GM23338 (cell line): ENCODE results near the gene APBA2. TPM values are rescaled to one million over a fixed set of nuclear protein-coding genes. Genes with fewer than 3 reads are reported as not detected.

Source experiments
- ATAC-seq: fragments of 200-7000 bp; cut with Tn5 transposase; 3 replicates; pipeline ENCODE4 v1.9.1; 2020
- DNase-seq: peaks from one replicate; pipeline ENCODE4 v3.0.0-alpha.2; 2015; ENCODE audit warnings: low spot score
- H2AFZ ChIP-seq: fragments of 200-600 bp; sonication (generic); 2 replicates; pipeline ENCODE4 v1.8.0; 2016; ENCODE audit warnings: antibody characterized with exemption, mild to moderate bottlenecking, moderate library complexity
- H3F3A ChIP-seq: fragments of 200-600 bp; sonication (generic); replicated peaks from 2 replicates; pipeline ENCODE4 v1.8.0; 2017; ENCODE audit warnings: antibody characterized with exemption, mixed run types, low read depth
- H3K27ac ChIP-seq: fragments of 200-600 bp; sonication (generic); 2 replicates; pipeline ENCODE4 v1.6.1; 2016; ENCODE audit warnings: low read depth
- H3K27me3 ChIP-seq: fragments of 200-600 bp; sonication (generic); 2 replicates; pipeline ENCODE4 v1.8.0; 2016; ENCODE audit warnings: mild to moderate bottlenecking, mixed run types, moderate library complexity; ENCODE audit not compliant: insufficient read depth
- H3K36me3 ChIP-seq: fragments of 200-600 bp; sonication (generic); 2 replicates; pipeline ENCODE4 v1.8.0; 2016; ENCODE audit warnings: mild to moderate bottlenecking; ENCODE audit not compliant: insufficient read depth
- H3K4me1 ChIP-seq: fragments of 200-600 bp; sonication (generic); 2 replicates; pipeline ENCODE4 v1.8.0; 2016; ENCODE audit warnings: mild to moderate bottlenecking, moderate library complexity; ENCODE audit not compliant: insufficient read depth
- H3K4me2 ChIP-seq: fragments of 200-600 bp; sonication (generic); 2 replicates; pipeline ENCODE4 v1.7.1; 2017; ENCODE audit warnings: mixed run types
- H3K4me3 ChIP-seq: fragments of 200-600 bp; sonication (generic); 2 replicates; pipeline ENCODE4 v1.6.1; 2016; ENCODE audit warnings: mixed run types
- H3K79me2 ChIP-seq: fragments of 200-600 bp; sonication (generic); replicated peaks from 2 replicates; pipeline ENCODE4 v1.8.0; 2017; ENCODE audit warnings: mild to moderate bottlenecking; ENCODE audit not compliant: insufficient read depth
- H3K9me2 ChIP-seq: fragments of 200-600 bp; sonication (generic); 2 replicates; pipeline ENCODE4 v1.8.0; 2017; ENCODE audit not compliant: insufficient read depth
- H4K20me1 ChIP-seq: fragments of 200-600 bp; sonication (generic); replicated peaks from 2 replicates; pipeline ENCODE4 v1.8.0; 2017; ENCODE audit warnings: mild to moderate bottlenecking; ENCODE audit not compliant: insufficient read depth
- H3K27ac Mint-ChIP-seq: 2 replicates; pipeline ENCODE4 v1.8.0; 2020; ENCODE audit warnings: inconsistent platforms, mild to moderate bottlenecking, moderate library complexity, mixed read lengths
- H3K27me3 Mint-ChIP-seq: 3 replicates; pipeline ENCODE4 v1.8.0; 2022; ENCODE audit warnings: low read depth, mild to moderate bottlenecking, moderate library complexity, mixed read lengths, inconsistent platforms; ENCODE audit not compliant: insufficient read depth, poor library complexity
- H3K36me3 Mint-ChIP-seq: 3 replicates; pipeline ENCODE4 v1.8.0; 2021; ENCODE audit warnings: low read depth, mild to moderate bottlenecking, inconsistent platforms, moderate library complexity, mixed read lengths
- H3K4me1 Mint-ChIP-seq: 3 replicates; pipeline ENCODE4 v1.8.0; 2020; ENCODE audit warnings: mild to moderate bottlenecking, inconsistent platforms, mixed read lengths
- H3K4me3 Mint-ChIP-seq: 3 replicates; pipeline ENCODE4 v1.8.0; 2021; ENCODE audit warnings: moderate library complexity, mild to moderate bottlenecking, inconsistent platforms, mixed read lengths
- H3K9me3 Mint-ChIP-seq: 3 replicates; pipeline ENCODE4 v1.8.0; 2020; ENCODE audit warnings: moderate library complexity, mild to moderate bottlenecking, inconsistent platforms, mixed read lengths
- CREB1 ChIP-seq: fragments of 250-450 bp; sonication (Bioruptor Pico); IDR thresholded peaks from 2 replicates; pipeline ENCODE4 v1.5.0; 2020; ENCODE audit warnings: low read depth, mild to moderate bottlenecking, moderate library complexity
- EZH2 ChIP-seq: fragments of 200-600 bp; sonication (generic); IDR thresholded peaks from one replicate; pipeline ENCODE4 v1.8.0; 2017; ENCODE audit warnings: antibody characterized with exemption, mild to moderate bottlenecking, low read depth; ENCODE audit not compliant: unreplicated experiment
- JUNB ChIP-seq: IDR thresholded peaks from one replicate; pipeline ENCODE4 v1.6.1; 2016; ENCODE audit warnings: antibody characterized with exemption; ENCODE audit not compliant: unreplicated experiment
- NANOG ChIP-seq: IDR thresholded peaks from 2 replicates; pipeline ENCODE4 v1.6.1; 2016; ENCODE audit warnings: antibody characterized with exemption, borderline replicate concordance
- POLR2AphosphoS5 ChIP-seq: IDR thresholded peaks from 2 replicates; pipeline ENCODE4 v1.6.1; 2016; ENCODE audit warnings: antibody characterized with exemption, low read depth
- STAT1 ChIP-seq: IDR thresholded peaks from one replicate; pipeline ENCODE4 v1.6.1; 2016; ENCODE audit warnings: antibody characterized with exemption; ENCODE audit not compliant: unreplicated experiment
- ZNF114 ChIP-seq: fragments of 250-450 bp; sonication (Bioruptor Pico); IDR thresholded peaks from 2 replicates; pipeline ENCODE4 v1.5.0; 2020; ENCODE audit warnings: mild to moderate bottlenecking, moderate library complexity
- ZNF331 ChIP-seq: fragments of 250-450 bp; sonication (Bioruptor Pico); IDR thresholded peaks from 2 replicates; pipeline ENCODE4 v1.5.0; 2020; ENCODE audit warnings: low read depth, mild to moderate bottlenecking, moderate library complexity
- polyA plus RNA-seq: library from polyadenylated mRNA; unstranded; fragments of >200 nt; fragmentation: Nextera tagmentation; extraction: Ambion mirVana; gene quantifications from 2 replicates; pipeline ENCODE4 v1.2.1, GENCODE V29; 2016
- total RNA-seq: library from RNA; depleted of rRNA; stranded (reverse); fragments of >200 nt; shearing (Covaris generic); gene quantifications from 2 replicates; pipeline ENCODE4 v1.2.3, GENCODE V29; 2014
- TF ChIP-seq, protein P1 (sequence below), 2 experiments: fragments of 200-600 bp in 1 of 2; sonication (generic) in 1 of 2; conservative IDR thresholded peaks; 2 replicates each; pipeline versions ENCODE4 v1.5.1 to v1.6.1; 2016 to 2017; ENCODE audit warnings: antibody characterized with exemption in 2 of 2, low read depth in 2 of 2, mild to moderate bottlenecking in 2 of 2, moderate library complexity in 1 of 2
- TF ChIP-seq, protein P2 (sequence below): IDR thresholded peaks from one replicate; pipeline ENCODE4 v1.6.1; 2018; ENCODE audit warnings: antibody characterized with exemption; ENCODE audit not compliant: unreplicated experiment
- TF ChIP-seq, protein P3 (sequence below): fragments of 250-450 bp; sonication (Bioruptor Pico); IDR thresholded peaks from 2 replicates; pipeline ENCODE4 v1.5.0; 2020; ENCODE audit warnings: mild to moderate bottlenecking, moderate library complexity

The APBA2 gene
- total and polyA plus RNA-seq, 2 experiments from 2014 or later = 5.9 to 24.7 TPM

DNA sequence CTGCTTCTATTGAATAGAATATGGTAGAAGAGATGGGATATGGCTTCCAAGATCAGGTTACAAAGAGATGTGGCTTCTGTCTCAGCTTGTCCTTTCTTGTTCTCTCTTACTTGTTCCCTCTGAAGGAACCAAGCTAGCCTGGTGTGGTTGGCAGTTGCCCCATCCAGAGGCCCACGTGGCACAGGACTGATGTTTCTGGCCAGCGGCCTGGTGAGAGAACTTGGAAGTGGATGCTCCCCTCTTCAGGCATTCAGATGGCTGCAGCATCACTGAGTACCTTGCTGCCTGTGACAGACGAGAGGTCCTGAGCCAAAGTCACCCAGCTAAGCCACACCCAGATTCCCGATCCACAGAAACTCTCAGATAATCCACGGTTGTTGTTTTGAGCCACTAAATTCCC lies 200.2 kb downstream of the APBA2 start:
- H3K4me3 Mint-ChIP-seq = no peak overlapping the region
- Histone ChIP-seq H3K36me3 (no peaks in the 10 kb centered on the region), H3K27ac (no peak overlapping the region), H3K4me2 (no peak overlapping the region), H4K20me1 (no peaks in the 10 kb centered on the region), H3K9me2 (0 out of 2 replicates have a peak, but pooled peaks cover 8% of the 10 kb centered on the region), H2AFZ (no peak overlapping the region), H3K4me3 (no peak overlapping the region), H3K79me2 (no peaks in the 10 kb centered on the region), H3K4me1 (no peaks in the 10 kb centered on the region; the same call in 1 of the 2 replicates), H3K27me3 (no peaks in the 10 kb centered on the region), H3F3A (no peaks in the 10 kb centered on the region)
- H3K9me3 Mint-ChIP-seq = peaks cover 7% of the 10 kb centered on the region; the same call in 2 of the 3 replicates
- ATAC-seq = no peak
- peaks cover 3% of the 10 kb centered on the region; the same call in 1 of the 3 replicates for H3K4me1 Mint-ChIP-seq
- peaks cover 7% of the 10 kb centered on the region; the same call in 2 of the 3 replicates for H3K36me3 Mint-ChIP-seq
- no peak overlapping the region for H3K27ac Mint-ChIP-seq
- H3K27me3 Mint-ChIP-seq = peaks cover 6% of the 10 kb centered on the region
- TF ChIP-seq, protein P1, sequence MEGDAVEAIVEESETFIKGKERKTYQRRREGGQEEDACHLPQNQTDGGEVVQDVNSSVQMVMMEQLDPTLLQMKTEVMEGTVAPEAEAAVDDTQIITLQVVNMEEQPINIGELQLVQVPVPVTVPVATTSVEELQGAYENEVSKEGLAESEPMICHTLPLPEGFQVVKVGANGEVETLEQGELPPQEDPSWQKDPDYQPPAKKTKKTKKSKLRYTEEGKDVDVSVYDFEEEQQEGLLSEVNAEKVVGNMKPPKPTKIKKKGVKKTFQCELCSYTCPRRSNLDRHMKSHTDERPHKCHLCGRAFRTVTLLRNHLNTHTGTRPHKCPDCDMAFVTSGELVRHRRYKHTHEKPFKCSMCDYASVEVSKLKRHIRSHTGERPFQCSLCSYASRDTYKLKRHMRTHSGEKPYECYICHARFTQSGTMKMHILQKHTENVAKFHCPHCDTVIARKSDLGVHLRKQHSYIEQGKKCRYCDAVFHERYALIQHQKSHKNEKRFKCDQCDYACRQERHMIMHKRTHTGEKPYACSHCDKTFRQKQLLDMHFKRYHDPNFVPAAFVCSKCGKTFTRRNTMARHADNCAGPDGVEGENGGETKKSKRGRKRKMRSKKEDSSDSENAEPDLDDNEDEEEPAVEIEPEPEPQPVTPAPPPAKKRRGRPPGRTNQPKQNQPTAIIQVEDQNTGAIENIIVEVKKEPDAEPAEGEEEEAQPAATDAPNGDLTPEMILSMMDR (conservative IDR thresholded peaks at IDR 0.05; ENCODE audit: low read depth in 2 of 2) = no peak
- TF ChIP-seq JUNB = no peak
- no peak for TF ChIP-seq ZNF331 (CRISPR knock-in tag)
- TF ChIP-seq, protein P2, sequence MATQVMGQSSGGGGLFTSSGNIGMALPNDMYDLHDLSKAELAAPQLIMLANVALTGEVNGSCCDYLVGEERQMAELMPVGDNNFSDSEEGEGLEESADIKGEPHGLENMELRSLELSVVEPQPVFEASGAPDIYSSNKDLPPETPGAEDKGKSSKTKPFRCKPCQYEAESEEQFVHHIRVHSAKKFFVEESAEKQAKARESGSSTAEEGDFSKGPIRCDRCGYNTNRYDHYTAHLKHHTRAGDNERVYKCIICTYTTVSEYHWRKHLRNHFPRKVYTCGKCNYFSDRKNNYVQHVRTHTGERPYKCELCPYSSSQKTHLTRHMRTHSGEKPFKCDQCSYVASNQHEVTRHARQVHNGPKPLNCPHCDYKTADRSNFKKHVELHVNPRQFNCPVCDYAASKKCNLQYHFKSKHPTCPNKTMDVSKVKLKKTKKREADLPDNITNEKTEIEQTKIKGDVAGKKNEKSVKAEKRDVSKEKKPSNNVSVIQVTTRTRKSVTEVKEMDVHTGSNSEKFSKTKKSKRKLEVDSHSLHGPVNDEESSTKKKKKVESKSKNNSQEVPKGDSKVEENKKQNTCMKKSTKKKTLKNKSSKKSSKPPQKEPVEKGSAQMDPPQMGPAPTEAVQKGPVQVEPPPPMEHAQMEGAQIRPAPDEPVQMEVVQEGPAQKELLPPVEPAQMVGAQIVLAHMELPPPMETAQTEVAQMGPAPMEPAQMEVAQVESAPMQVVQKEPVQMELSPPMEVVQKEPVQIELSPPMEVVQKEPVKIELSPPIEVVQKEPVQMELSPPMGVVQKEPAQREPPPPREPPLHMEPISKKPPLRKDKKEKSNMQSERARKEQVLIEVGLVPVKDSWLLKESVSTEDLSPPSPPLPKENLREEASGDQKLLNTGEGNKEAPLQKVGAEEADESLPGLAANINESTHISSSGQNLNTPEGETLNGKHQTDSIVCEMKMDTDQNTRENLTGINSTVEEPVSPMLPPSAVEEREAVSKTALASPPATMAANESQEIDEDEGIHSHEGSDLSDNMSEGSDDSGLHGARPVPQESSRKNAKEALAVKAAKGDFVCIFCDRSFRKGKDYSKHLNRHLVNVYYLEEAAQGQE = no peak
- TF ChIP-seq ZNF114 = no peak
- no peak for TF ChIP-seq EZH2
- no peak for TF ChIP-seq STAT1
- no peak for DNase-seq

DNA sequence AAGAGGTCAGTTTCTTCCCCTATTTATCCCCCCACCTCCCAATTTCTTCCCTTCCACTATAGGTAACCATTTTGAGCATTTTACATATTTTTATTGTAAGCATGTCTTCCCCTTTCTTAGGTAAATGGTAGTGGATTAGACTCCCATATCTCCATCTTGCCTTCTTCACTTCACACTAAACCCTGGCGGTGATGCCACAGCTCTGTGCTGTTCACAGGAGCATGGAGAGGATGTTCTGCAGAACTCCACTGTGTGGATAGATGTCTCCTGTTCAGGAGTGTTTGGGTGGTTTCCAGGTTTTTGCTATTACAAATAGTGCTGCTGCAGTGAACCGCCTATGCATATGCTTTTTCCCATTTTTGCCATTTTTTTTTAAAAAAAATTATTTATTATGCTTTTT lies 201.1 kb downstream of the APBA2 start:
- no peak for ATAC-seq
- 0 out of 2 replicates have a peak, but pooled peaks cover 8% of the 10 kb centered on the region for H3K9me2 ChIP-seq
- H3K4me3 Mint-ChIP-seq = no peak overlapping the region
- no peak for TF ChIP-seq EZH2
- no peak for TF ChIP-seq POLR2AphosphoS5
- TF ChIP-seq CREB1 (CRISPR knock-in tag) = no peak
- TF ChIP-seq JUNB = no peak
- no peak for TF ChIP-seq NANOG
- no peak for TF ChIP-seq STAT1
- TF ChIP-seq, protein P3, sequence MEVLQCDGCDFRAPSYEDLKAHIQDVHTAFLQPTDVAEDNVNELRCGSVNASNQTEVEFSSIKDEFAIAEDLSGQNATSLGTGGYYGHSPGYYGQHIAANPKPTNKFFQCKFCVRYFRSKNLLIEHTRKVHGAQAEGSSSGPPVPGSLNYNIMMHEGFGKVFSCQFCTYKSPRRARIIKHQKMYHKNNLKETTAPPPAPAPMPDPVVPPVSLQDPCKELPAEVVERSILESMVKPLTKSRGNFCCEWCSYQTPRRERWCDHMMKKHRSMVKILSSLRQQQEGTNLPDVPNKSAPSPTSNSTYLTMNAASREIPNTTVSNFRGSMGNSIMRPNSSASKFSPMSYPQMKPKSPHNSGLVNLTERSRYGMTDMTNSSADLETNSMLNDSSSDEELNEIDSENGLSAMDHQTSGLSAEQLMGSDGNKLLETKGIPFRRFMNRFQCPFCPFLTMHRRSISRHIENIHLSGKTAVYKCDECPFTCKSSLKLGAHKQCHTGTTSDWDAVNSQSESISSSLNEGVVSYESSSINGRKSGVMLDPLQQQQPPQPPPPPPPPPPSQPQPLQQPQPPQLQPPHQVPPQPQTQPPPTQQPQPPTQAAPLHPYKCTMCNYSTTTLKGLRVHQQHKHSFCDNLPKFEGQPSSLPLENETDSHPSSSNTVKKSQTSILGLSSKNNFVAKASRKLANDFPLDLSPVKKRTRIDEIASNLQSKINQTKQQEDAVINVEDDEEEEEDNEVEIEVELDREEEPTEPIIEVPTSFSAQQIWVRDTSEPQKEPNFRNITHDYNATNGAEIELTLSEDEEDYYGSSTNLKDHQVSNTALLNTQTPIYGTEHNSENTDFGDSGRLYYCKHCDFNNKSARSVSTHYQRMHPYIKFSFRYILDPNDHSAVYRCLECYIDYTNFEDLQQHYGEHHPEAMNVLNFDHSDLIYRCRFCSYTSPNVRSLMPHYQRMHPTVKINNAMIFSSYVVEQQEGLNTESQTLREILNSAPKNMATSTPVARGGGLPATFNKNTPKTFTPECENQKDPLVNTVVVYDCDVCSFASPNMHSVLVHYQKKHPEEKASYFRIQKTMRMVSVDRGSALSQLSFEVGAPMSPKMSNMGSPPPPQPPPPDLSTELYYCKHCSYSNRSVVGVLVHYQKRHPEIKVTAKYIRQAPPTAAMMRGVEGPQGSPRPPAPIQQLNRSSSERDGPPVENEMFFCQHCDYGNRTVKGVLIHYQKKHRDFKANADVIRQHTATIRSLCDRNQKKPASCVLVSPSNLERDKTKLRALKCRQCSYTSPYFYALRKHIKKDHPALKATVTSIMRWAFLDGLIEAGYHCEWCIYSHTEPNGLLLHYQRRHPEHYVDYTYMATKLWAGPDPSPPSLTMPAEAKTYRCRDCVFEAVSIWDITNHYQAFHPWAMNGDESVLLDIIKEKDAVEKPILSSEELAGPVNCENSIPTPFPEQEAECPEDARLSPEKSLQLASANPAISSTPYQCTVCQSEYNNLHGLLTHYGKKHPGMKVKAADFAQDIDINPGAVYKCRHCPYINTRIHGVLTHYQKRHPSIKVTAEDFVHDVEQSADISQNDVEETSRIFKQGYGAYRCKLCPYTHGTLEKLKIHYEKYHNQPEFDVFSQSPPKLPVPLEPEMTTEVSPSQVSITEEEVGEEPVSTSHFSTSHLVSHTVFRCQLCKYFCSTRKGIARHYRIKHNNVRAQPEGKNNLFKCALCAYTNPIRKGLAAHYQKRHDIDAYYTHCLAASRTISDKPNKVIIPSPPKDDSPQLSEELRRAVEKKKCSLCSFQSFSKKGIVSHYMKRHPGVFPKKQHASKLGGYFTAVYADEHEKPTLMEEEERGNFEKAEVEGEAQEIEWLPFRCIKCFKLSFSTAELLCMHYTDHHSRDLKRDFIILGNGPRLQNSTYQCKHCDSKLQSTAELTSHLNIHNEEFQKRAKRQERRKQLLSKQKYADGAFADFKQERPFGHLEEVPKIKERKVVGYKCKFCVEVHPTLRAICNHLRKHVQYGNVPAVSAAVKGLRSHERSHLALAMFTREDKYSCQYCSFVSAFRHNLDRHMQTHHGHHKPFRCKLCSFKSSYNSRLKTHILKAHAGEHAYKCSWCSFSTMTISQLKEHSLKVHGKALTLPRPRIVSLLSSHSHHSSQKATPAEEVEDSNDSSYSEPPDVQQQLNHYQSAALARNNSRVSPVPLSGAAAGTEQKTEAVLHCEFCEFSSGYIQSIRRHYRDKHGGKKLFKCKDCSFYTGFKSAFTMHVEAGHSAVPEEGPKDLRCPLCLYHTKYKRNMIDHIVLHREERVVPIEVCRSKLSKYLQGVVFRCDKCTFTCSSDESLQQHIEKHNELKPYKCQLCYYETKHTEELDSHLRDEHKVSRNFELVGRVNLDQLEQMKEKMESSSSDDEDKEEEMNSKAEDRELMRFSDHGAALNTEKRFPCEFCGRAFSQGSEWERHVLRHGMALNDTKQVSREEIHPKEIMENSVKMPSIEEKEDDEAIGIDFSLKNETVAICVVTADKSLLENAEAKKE (CRISPR knock-in tag) = no peak

More for the DNA sequence above, 201.1 kb downstream of the APBA2 start:
- Mint-ChIP-seq H3K27ac (no peak overlapping the region), H3K4me1 (peaks cover 9% of the 10 kb centered on the region), H3K9me3 (peaks cover 7% of the 10 kb centered on the region; the same call in 2 of the 3 replicates), H3K36me3 (peaks cover 7% of the 10 kb centered on the region; the same call in 2 of the 3 replicates), H3K27me3 (peaks cover 7% of the 10 kb centered on the region)
- no peaks in the 10 kb centered on the region for H4K20me1 ChIP-seq
- no peaks in the 10 kb centered on the region for H3K36me3 ChIP-seq
- H3F3A ChIP-seq = no peaks in the 10 kb centered on the region
- no peaks in the 10 kb centered on the region for H3K79me2 ChIP-seq
- H3K4me3 ChIP-seq = no peak overlapping the region
- no peak overlapping the region for H3K27ac ChIP-seq
- H3K27me3 ChIP-seq = no peaks in the 10 kb centered on the region
- H2AFZ ChIP-seq = no peak overlapping the region
- H3K4me1 ChIP-seq = no peaks in the 10 kb centered on the region; the same call in 1 of the 2 replicates
- H3K4me2 ChIP-seq = no peak overlapping the region
- no peak for DNase-seq
